PC-3 (cell line): ENCODE data around the gene USP32.

ENCODE experiments used
- CTCF ChIP-seq: fragments of 300-600 bp; sonication (generic); conservative IDR thresholded peaks from 2 replicates; pipeline ENCODE4 v1.5.1; 2017; ENCODE audit warnings: antibody characterized with exemption, low read depth, mild to moderate bottlenecking, low read length
- EZH2 ChIP-seq: fragments of 300-600 bp; sonication (generic); IDR thresholded peaks from one replicate; pipeline ENCODE4 v1.6.1; 2017; ENCODE audit warnings: antibody characterized with exemption, mild to moderate bottlenecking, low read length; ENCODE audit not compliant: unreplicated experiment
- EZH2phosphoT487 ChIP-seq: fragments of 300-600 bp; sonication (generic); IDR thresholded peaks from 2 replicates; pipeline ENCODE4 v1.6.1; 2018; ENCODE audit warnings: mild to moderate bottlenecking, antibody characterized with exemption, low read length, borderline replicate concordance

GRCh38 chr17:60159479-60159866 lies 232.5 kb downstream of the USP32 start:
- TF ChIP-seq CTCF (no peak), EZH2 (no peak), EZH2phosphoT487 (no peak)
